NCI-H1436 treated with DMSO at 0.1 percent for 48 hours (cell line): ENCODE data around the gene FMN2.
"Not testable (repeated sequence)": the region's sequence is repeated elsewhere in the genome, so short reads cannot be mapped to it uniquely, and the experiment has no call there.

Experiments
- DNase-seq: peaks from one replicate; lab custom pipeline; 2025; lab: John Stamatoyannopoulos, UW

FMN2 gene

DNA sequence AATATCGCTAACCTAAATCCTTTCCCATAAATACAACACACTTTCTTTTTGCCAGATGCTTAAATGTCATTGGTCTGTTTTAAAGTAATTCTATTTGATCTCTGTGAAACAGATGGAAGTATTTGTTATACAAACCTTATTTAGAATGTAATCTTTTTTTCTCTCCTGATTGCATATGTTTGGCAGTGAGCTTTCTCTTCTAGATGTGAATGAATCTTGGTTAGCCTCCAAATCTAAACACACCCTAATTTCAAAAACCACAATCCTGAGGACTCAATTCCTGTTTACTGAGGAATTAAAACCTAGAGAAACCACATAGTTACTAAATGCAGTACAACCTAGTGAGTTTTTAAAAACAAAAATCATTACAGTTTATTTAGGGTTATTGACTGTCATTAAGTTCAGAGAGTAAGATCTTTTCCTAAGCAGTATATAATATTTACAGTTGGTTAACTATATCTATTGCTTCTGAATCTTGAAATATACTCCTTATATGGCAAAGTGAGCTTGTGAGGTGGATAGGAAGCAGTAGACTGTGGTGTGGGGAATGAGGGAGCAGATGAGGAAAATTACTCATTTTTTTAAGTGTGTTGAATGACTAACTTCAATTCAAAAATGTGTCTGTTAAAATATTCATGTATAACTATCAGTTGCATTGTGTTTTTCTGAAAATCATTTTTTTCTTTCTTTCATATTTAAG, 218.7 kb downstream of the FMN2 start:
- no peak for DNase-seq

DNA sequence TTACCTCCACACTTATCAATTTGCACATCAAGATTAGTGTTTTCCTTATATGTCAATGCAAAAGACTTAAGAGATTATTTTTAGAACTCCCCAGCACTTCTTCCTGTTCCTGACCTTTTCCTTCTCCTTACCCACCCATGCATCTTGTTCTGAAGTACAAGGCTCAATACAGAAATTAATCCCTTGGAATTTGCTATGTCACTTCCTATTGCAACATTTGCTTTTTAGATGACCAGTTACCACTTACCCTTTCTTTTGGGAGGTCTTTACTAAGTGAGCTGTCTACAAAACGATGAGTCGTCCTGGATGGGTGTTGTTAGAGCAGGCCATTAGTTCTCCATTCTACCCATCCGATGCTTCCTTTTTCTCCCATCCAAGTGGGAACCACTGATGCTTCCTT, 221.2 kb downstream of the FMN2 start:
- no peak for DNase-seq

DNA sequence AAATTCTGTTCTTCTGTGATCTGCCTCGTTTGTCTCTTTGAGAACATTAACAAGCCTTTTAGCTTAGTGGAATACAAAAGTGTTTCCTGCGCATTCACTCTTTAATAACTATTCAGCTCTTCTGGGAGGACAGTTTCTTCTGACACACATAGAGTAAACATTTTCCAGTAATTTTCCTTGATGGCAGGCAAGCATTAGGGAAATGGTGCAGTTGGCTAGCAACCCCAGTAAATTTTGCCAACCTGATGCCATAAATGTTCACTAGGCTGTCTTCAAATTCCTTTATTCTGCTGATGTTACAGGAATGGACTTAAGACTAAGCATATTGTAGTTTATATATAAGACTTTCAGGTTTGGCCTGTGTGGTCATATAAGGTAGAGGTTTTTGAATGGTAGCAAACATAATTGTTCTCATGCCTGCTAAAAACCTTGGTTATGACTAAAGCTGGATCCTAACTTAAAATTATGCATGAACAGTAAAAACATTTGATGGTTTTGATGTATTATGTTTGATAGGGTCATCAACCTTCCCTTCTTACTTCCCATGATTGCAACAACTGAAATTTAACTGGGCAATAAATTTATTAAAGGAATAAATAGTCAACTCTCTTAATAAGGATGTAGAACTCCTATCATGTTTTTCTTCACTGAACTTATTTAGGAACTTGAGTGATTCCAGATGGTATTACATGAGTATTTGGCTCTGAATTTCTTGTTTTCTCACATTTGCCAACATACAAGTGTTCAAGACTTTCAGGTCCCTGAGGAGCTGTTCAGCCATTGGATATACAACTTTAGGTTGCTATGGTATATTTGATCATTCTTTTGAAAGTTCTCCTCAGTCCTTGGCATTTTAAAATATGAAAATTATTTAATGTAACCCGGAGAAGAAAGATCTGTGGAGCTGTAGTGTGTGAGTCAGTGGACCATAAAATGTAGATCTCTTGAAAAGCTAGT, 223.4 kb downstream of the FMN2 start:
- no peak for DNase-seq

DNA sequence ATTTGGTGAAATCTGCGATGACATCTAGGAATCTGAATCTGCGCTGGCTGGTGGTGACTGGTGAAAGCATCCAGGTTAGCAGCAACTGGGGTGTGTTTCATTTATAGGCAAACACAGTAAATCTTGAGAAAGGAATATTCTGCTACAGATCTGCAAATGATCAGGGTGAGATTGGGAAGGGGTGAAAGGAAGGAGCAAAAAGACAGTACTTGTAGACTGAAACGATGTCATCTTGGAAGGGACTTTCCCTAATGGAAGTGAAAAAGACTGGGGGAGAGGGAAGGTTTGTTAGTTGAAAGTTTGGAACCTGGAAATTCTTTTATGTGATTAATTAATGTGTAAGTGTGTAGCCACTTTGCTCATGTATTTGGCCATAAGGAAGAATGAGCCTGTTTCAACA, 228.3 kb downstream of the FMN2 start:
- no peak for DNase-seq

DNA sequence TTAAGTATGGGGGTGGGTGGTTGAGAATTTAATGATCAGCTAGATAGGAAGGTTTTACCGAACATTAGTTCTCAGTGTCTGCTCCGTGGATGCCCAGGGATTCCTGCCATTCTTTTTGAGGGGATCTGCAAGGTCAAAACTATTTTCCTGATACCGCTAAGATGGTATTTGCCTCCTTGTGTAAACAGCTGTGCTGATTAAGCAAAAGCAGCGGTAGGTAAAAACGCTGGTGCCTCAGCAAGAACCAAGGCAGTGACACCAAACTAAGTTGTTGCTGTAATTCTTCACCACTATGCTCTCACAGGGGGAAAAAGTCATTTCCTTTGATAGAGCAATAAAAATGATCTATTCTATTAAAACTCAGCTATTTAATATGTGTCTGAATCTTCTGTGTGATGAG, 229.0 kb downstream of the FMN2 start:
- DNase-seq = no peak

DNA sequence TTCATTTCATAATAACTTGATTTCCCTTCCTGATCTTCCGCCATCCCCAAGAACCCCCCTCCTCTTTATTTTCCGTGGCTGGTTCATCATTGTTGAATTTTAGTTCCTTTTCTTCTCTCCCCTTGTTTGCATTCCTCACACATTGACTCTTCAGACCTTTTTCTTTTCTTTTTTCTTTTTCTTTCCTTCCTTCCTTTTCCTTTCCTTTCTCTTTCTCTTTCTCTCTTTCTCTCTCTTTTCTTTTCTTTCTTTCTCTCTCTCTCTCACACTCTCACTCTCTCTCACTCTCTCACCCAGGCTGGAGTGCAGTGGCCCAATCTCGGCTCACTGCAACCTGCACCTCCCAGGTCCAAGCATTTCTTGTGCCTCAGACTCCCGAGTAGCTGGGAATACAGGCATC, 231.3 kb downstream of the FMN2 start:
- DNase-seq = no peak

DNA sequence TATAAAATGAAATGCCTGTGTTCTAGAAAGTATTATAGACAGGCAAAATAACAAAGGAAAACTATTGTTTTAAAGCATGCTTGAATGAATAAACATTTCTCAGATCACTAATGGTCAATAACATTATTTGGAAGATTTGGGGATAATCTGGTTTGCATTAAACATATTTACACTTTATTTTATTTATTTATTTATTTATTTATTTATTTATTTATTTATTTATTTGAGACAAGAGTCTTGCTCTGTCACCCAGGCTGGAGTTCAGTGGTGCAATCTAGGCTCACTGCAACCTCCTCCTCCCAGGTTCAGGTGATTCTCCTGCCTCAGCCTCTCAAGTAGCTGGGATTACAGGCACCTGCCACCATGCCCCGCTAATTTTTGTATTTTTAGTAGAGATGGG, 236.7 kb downstream of the FMN2 start:
- DNase-seq = not testable (repeated sequence)

DNA sequence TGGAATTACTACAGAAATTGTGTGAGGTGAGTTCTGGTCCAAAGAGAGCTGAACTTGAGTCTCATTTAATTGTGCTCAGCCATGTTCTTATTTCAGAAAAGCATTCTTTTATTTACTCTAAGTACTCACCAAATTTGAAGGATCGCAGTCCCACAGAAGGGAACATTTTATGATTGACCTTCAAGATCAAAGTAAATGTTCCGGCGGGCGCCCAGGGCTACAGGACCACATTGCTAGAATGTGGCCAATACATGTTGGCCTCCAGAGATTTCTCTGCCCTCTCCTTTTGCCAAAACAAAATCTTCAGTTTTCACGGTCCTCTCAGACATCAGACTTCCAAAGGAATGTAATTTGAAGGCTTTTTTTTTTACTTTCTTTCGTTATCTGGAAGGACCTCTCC, 237.8 kb downstream of the FMN2 start:
- no peak for DNase-seq

DNA sequence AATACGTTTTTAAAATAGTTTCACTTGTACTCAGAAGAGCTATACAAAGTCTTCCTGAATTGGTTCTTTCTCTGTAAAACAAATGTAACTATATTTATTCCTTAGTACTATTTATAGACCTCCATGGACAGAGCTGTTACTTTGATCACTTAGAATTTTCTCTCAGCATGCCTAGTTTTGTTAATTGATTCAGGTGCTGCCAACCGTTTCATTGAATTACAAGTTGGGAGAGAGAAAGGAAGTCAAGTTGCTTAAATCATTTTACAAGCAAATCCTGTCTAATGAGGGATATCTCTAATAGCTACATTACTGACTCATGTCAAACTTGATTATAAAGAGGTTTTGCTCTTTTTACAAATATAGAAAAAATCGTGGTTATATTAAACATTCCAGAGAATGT, 241.0 kb downstream of the FMN2 start:
- DNase-seq = no peak

DNA sequence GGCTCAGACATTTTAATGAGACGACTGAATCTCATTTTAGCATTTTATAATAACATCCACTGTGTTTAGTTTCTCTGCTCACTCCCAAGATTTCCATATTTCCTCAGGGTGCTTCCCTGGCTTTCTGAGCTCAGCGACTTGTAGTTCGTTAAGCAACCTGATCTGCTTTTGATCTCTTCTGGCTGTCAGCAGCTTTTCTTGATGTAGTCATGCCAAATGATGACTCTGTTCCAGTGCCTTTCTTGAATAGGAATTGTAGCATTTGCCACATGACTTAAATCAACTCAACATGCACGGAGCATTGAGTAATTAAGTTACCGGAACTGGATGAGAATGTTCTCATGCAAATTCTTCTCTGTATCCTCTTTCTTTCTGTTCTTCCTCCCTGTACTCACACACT, 246.1 kb downstream of the FMN2 start:
- no peak for DNase-seq

DNA sequence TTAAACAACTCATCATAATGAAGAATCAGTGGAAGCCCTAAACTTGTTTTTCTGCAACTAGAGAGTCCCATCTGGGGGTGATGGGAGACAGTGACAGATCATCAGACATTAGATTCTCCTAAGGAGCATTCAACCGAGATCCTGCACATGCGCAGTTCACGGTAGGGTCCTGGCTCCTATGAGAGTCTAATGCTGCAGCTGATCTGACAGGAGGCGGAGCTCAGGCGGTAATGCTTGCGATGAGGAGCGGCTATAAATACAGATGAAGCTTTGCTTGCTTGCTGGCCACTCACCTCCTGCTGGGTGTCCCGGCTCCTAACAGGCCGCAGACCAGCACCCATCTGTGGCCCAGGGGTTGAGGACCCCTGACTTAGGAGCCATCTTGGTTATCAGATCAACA, 247.2 kb downstream of the FMN2 start:
- no peak for DNase-seq

DNA sequence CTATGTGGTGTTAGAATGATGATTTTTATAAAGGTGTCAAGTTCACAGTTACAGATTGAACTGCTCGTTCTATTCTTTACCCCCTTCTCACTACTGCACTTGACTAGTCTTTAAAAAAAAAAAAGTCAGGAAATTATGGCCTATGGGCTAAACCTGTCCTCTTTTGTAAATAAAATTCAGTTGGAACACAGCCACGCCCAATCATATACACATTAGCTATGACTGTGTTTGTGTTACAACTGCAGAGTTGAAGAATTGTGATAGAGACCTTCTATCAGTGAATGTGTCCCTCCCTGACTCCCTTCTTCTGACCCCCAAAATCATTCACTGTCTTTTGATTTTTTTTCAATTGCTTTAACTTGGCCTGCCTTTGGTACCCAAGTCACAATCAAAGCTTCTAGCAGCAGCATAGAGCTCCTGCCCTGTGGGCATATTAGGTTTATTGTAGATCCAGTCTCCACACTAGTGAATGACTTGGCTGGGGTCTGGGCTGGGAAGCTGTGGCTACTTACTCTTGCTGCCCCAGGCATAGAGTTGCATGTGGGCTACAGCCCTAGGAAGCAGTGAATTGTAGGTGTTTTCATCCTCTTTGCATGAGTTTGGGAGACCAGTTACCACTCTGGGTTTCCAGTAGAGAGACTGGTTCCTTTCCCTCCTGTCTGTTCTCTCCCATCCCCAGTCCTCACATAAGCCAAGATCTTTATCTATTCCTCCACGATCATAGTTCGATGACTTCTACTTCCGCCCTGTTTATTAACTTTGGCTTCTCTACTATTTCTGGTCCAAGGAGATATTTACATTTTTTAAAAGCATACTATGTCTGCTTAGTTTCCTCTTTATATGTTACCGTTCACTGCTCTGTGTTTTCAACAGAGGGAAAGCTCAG, 249.9 kb downstream of the FMN2 start:
- DNase-seq = no peak

DNA sequence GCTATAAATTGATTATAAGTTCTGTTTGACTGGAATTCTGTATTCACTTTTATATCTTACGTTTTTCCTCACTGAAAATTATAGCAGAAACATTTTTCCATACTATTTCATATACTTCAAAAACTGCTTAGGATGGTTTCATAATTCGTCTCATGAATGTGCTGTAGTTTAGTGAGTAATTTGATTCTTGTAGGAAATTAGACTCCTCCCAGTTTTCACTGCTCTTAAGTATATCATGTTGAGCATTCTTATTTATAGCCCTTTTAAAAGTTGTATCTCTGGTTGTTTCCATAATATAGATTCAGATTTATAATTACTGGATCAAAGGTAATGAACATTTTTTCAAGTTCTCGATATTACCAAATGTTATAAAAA, 250.6 kb downstream of the FMN2 start:
- DNase-seq = no peak

DNA sequence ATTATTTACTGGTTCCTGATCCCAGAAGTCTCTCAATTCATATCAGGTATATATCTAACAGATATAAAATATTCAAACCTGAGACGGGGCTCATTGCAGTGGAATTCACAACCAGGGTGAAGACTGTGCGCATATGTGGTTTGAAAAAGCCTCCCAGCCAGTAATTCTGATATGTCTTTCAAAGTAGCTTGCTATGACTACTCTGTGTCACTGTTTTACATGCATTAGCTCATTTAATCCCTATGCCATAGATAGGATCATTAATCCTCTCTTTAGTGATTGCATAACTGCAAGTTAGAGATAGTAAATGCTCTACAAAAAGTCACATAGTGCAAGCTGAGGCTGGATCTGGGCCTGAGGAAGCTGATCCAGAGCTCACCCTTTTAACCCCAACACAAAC, 251.4 kb downstream of the FMN2 start:
- no peak for DNase-seq

DNA sequence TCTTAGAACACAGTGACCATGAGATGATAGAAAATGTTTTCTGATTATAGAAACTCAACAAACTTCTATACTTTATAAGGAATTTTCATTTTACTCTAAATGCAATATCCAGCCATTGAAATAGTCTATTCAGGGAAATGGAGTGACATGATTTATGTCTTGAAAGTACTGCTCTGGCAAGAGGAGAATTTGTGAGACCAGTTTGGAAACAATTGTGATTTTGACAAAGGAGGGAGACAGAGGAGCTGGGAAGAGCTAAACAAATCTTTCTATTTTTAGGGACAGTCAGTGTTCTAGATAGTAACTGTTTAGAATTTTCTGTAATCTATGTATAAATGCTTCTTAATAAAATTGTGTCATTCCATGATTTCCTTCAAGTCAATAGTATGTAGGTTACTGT, 252.3 kb downstream of the FMN2 start:
- no peak for DNase-seq

DNA sequence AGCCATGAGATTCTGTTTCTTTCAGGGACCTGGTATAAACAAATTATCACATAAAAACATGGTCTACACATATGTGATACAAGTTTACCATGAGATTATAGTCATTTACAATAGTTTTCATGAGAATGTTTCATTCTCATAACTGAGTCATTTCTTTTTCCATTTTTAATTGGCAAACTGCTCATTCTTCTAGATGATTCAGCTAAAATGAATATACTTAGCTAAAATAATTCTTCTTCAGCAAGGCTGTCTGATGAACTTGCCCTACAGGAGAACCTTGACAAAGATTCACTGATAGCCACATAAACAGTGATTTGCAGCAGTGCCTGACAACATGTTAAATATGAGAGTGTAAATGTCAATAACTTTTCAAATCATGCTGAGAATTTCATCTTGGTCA, 253.2 kb downstream of the FMN2 start:
- DNase-seq = no peak

DNA sequence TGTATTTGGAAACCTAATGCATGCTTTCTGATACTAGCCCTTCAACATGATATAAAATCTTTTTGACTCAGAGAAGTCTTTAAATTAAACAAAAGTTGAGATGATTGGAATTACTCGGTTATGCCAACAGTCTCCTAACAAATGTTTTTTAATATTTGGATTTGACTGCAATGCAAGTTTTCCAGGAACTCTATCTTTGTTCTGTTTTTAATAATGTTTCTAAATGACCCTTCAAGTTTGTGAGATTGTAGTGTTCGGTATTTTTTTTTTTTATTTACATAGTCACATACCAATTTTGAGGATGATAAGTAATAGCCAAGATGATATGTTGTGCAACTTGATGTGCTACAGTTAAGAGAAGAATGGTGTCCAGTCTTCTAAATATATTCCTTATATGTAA, 258.0 kb downstream of the FMN2 start:
- no peak for DNase-seq

DNA sequence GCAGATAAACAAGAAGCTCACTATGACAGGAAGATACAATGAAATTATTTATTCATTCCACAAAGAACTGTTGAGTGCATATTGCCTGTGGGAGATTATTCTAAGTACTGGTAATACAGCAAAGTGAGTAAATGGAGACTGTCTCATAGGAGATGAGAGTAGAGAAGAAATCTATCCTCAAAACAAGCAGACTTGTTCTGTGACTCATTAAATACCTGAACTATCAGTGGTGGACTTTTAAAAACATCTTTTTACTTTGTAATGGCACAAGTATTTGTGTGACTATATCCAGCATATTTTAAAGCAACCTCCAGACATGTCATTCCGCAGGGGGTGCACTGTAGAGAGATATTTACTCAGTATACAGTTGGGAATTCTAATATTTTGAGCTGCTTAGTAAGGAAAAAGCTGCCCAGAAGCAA, 259.2 kb downstream of the FMN2 start:
- no peak for DNase-seq

DNA sequence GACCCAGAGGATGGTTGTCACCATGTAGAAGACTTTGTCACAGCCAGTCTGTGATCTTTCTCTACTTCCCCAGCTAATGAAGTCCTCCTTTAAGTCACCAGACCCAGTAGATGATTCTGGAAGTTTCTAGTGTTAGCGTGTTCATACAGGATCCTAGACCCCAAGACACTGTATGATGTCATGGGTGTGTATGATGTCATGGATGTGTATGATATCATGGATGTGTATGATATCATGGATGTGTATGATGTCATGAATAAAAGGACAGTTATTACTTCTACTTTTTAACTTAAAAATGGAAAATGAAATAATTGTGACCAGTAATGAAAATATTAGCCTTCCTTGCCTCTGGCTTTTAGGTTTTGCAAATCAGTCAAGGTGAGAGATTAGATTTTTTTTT, 260.0 kb downstream of the FMN2 start:
- DNase-seq = no peak

DNA sequence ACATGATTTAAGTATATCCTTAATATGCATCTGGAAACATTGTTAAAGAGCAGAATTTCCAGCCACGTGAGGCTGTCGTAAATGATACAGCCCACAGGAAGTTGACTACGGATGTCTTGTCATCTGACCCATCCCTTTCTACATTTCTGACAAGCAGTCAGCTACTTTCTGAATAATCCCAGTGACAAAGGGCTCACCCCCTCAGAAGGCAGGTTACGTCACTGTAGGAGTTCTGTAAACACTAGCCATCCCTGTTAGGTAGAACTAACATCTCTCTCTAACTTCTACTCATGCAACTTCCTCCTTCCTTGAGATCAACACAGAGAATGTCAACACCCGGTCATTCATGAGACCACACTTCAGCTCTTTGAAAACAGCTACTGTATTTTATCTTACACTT, 261.1 kb downstream of the FMN2 start:
- no peak for DNase-seq

DNA sequence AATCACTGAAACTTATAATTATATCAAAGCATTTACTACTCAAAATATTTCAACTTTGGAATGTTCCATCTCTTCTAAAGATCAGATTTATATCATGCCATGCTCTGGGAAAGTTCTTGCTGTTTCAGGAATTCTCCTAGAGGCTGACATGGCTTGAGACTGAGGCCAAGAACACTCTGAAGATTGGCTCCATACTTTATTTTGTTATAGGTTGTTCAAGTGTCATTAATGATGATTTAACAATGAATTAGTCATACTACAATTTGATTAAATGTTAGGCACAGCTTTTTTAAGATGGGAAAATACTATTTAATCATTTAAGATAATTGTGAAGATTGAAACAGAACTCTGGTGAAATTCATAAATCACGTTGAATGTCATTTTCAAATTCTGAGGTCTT, 264.9 kb downstream of the FMN2 start:
- no peak for DNase-seq

DNA sequence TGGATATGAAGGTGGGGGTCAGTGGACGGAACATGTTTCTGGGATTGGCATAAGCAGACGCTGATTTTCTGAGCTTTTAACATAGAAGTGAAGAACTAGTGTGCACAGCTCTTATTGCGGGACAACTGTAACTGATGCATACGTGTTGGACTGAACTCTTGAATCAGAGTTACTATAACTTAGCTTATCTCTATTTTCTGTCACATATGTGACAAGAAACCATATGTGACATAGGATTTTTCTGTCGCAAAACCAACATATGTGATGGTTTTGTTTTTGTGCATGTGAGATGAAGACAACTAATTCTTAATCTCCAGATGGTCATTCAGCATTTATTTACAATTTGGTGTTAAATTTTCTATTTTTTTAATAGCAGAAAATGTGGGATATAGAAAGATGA, 270.4 kb downstream of the FMN2 start:
- DNase-seq = no peak

DNA sequence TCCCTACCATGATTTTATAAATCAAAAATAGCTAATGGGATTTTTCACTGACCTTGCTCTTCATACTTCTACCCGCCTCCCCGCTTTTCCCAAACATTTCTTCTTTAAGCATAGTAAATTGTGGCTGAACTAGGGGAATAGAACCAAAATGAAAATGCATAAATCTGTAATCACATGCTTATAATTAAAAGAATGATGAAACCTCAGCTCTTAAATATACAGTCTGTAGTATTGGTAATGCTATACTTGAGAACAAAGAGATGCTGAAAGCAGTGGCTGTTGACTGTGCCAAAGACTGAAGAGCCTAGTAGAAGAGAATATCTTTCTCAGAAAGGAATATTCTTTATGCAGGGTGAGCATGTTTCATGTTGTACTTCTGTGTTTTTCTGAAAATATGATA, 271.1 kb downstream of the FMN2 start:
- DNase-seq = no peak
